Activated T-helper 17 cell treated with anti-CD3 and anti-CD28 coated beads, Interleukin-2, amount 50 U/mL, for 72 hours (primary cell): Measurements from ENCODE around the gene OTUD4. TPM values are rescaled to one million over a fixed set of nuclear protein-coding genes. Genes with fewer than 3 reads are reported as not detected.
"Not testable (repeated sequence)": the region's sequence is repeated elsewhere in the genome, so short reads cannot be mapped to it uniquely, and the experiment has no call there.

ENCODE experiments used
- ATAC-seq: fragments of 150-1000 bp; cut with Tn5 transposase; replicated peaks from 2 replicates; pipeline ENCODE4 v1.10.0; 2021; ENCODE audit warnings: mild to moderate bottlenecking, moderate library complexity
- H3K27ac Mint-ChIP-seq: one replicate; pipeline ENCODE4 v1.8.0; 2022; ENCODE audit warnings: mixed read lengths
- H3K27me3 Mint-ChIP-seq: one replicate; pipeline ENCODE4 v1.8.0; 2022; ENCODE audit warnings: mixed read lengths
- H3K36me3 Mint-ChIP-seq: one replicate; pipeline ENCODE4 v1.8.0; 2022; ENCODE audit warnings: low read depth, mild to moderate bottlenecking, mixed read lengths
- H3K4me1 Mint-ChIP-seq: one replicate; pipeline ENCODE4 v1.8.0; 2022; ENCODE audit warnings: mixed read lengths
- H3K4me3 Mint-ChIP-seq: one replicate; pipeline ENCODE4 v1.8.0; 2022; ENCODE audit warnings: mild to moderate bottlenecking, mixed read lengths
- H3K9me3 Mint-ChIP-seq: one replicate; pipeline ENCODE4 v1.8.0; 2022; ENCODE audit warnings: mixed read lengths
- total RNA-seq, 2 donors: library from RNA; stranded (reverse); gene quantifications; one replicate each; pipeline ENCODE4 v1.2.3, GENCODE V29; 2022

The OTUD4 gene, protein sequence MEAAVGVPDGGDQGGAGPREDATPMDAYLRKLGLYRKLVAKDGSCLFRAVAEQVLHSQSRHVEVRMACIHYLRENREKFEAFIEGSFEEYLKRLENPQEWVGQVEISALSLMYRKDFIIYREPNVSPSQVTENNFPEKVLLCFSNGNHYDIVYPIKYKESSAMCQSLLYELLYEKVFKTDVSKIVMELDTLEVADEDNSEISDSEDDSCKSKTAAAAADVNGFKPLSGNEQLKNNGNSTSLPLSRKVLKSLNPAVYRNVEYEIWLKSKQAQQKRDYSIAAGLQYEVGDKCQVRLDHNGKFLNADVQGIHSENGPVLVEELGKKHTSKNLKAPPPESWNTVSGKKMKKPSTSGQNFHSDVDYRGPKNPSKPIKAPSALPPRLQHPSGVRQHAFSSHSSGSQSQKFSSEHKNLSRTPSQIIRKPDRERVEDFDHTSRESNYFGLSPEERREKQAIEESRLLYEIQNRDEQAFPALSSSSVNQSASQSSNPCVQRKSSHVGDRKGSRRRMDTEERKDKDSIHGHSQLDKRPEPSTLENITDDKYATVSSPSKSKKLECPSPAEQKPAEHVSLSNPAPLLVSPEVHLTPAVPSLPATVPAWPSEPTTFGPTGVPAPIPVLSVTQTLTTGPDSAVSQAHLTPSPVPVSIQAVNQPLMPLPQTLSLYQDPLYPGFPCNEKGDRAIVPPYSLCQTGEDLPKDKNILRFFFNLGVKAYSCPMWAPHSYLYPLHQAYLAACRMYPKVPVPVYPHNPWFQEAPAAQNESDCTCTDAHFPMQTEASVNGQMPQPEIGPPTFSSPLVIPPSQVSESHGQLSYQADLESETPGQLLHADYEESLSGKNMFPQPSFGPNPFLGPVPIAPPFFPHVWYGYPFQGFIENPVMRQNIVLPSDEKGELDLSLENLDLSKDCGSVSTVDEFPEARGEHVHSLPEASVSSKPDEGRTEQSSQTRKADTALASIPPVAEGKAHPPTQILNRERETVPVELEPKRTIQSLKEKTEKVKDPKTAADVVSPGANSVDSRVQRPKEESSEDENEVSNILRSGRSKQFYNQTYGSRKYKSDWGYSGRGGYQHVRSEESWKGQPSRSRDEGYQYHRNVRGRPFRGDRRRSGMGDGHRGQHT
- 10 to 100 TPM; 50.8 to 71.4 TPM for total RNA-seq

DNA sequence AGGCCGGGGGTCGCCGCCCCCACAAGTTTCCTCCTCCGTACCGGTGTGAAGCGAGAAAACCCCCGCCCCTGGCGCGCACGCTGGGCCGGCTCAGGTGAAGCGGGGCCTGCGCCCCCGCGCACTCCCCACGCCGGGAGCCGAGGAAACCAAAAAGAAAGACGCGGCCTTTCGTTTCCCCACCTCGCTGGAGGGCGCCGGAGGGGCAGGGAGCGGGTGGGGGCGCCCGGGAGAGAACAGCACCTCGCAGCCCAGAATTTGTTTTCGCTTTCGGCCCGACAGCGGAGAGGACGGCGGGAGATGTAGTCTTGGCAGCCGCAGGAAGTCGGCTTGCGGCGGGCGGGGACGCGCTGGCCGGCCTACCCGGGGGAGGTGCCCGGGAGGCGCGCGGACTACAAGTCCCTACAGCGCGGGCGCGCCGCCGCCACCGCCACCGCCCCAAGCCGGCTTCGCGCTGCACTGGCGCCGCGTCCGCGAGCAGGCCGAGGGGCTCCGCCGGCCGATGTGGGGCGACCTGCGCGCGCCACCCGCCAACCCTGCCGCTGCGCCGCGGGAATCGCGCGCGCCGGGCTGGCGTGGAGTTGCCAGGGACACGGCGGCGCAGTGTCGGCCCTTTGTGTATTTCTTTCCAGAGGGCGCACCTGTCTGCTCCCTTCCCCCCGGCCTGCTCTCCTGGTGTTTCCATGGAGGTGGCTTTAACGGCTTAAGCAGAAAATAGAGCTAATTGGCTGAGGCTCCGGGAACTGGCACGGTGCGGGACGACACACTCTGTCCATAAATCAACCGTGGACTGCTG is at the start of gene OTUD4:
Gene OTUD4 (minus strand): TSS at position 292 of the 793 bp plus-strand sequence. CDS start 616 bp downstream, outside the sequence.
- H3K4me1 Mint-ChIP-seq = peaks cover 13% of the 10 kb centered on the region
- no peaks in the 10 kb centered on the region for H3K27me3 Mint-ChIP-seq
- peaks cover 33% of the 10 kb centered on the region for H3K36me3 Mint-ChIP-seq
- peak; percentile 83 for ATAC-seq
- no peaks in the 10 kb centered on the region for H3K9me3 Mint-ChIP-seq
- H3K4me3 Mint-ChIP-seq = peak within 1 kb of the TSS; percentile 94
- H3K27ac Mint-ChIP-seq = peak within 1 kb of the TSS; percentile 90

GRCh38 chr4:145223228-145223627 is 42.8 kb upstream of the OTUD4 start:
- ATAC-seq, H3K36me3 Mint-ChIP-seq, H3K4me1 Mint-ChIP-seq, H3K9me3 Mint-ChIP-seq, H3K4me3 Mint-ChIP-seq, H3K27ac Mint-ChIP-seq: not testable (repeated sequence)
- peaks cover 11% of the 10 kb centered on the region for H3K27me3 Mint-ChIP-seq

GRCh38 chr4:145221529-145221928 is 41.1 kb upstream of the OTUD4 start:
- H3K27ac Mint-ChIP-seq, H3K36me3 Mint-ChIP-seq, H3K27me3 Mint-ChIP-seq, H3K4me1 Mint-ChIP-seq, H3K9me3 Mint-ChIP-seq, ATAC-seq, H3K4me3 Mint-ChIP-seq: not testable (repeated sequence)

- Mint-ChIP-seq H3K36me3 (no peaks in the 10 kb centered on the region), H3K4me3 (no peak overlapping the region), H3K27me3 (peaks cover 7% of the 10 kb centered on the region), H3K27ac (no peak overlapping the region), H3K9me3 (no peaks in the 10 kb centered on the region), H3K4me1 (no peaks in the 10 kb centered on the region)
- no peak for ATAC-seq
Observed at GRCh38 chr4:145219090-145219489, 38.7 kb upstream of the OTUD4 start.

DNA sequence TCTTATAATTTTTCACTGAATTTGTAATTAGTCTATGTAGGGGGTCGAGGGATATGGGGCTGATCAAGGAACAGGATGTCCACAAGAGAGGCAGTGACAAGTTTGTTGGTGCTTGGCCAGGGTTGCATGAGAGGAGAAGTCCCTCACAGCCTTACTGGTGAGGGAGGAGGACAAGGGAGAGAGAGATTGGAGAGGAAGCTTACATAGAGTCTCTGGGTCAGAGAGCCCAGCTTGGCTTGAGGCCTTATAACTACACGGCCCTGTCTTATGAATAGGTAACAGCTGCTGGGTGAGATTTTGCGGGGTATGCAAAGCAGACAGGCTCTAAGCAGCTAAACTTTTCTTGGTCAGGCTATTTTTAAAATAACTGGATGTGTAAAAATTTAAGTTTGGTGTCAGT is 37.9 kb upstream of the OTUD4 start:
- H3K27ac Mint-ChIP-seq = no peak overlapping the region
- H3K9me3 Mint-ChIP-seq = no peaks in the 10 kb centered on the region
- no peaks in the 10 kb centered on the region for H3K4me1 Mint-ChIP-seq
- ATAC-seq = no peak
- H3K27me3 Mint-ChIP-seq = peaks cover 5% of the 10 kb centered on the region
- no peaks in the 10 kb centered on the region for H3K36me3 Mint-ChIP-seq
- H3K4me3 Mint-ChIP-seq = no peak overlapping the region

- Mint-ChIP-seq H3K9me3 (no peaks in the 10 kb centered on the region), H3K4me1 (no peaks in the 10 kb centered on the region), H3K27me3 (peaks cover 6% of the 10 kb centered on the region), H3K4me3 (no peak overlapping the region), H3K36me3 (no peaks in the 10 kb centered on the region), H3K27ac (no peak overlapping the region)
- ATAC-seq = no peak
Observed at GRCh38 chr4:145217349-145217748, 37.0 kb upstream of the OTUD4 start.

- Mint-ChIP-seq H3K9me3 (no peaks in the 10 kb centered on the region), H3K4me1 (no peaks in the 10 kb centered on the region), H3K36me3 (no peaks in the 10 kb centered on the region)
Observed at GRCh38 chr4:145216535-145216934, 36.1 kb upstream of the OTUD4 start.

GRCh38 chr4:145213245-145213644 is 32.9 kb upstream of the OTUD4 start:
- no peak overlapping the region for H3K4me3 Mint-ChIP-seq
- H3K27me3 Mint-ChIP-seq = peaks cover 3% of the 10 kb centered on the region
- no peaks in the 10 kb centered on the region for H3K4me1 Mint-ChIP-seq
- H3K36me3 Mint-ChIP-seq = no peaks in the 10 kb centered on the region
- no peaks in the 10 kb centered on the region for H3K9me3 Mint-ChIP-seq
- ATAC-seq = peak; percentile 87
- H3K27ac Mint-ChIP-seq = peak overlapping the region; percentile 62

More at GRCh38 chr4:145216535-145216934, 36.1 kb upstream of the OTUD4 start:
- Mint-ChIP-seq H3K4me3 (no peak overlapping the region), H3K27ac (no peak overlapping the region), H3K27me3 (peaks cover 6% of the 10 kb centered on the region)
- ATAC-seq = no peak

DNA sequence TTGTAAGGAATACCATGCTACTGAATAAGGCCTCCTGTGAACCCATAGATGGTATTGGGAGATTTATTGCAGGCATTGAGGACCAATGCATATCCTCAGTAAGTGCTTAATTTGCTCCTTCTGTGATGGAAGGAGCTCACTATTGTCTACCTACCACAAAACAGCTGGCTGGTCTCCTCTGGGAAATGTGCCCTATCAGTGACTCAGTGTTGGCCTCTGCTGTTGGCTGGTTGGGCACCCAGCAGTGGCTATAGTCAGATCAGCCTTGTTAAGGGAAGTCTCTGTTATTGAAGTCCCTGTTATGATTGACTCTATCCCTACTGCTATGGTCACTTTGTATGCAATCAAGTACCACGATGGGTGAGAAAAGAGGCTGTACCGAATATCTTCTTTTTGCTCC is 27.5 kb upstream of the OTUD4 start:
- no peak overlapping the region for H3K4me3 Mint-ChIP-seq
- no peaks in the 10 kb centered on the region for H3K27me3 Mint-ChIP-seq
- ATAC-seq = no peak
- H3K27ac Mint-ChIP-seq = no peak overlapping the region
- no peaks in the 10 kb centered on the region for H3K9me3 Mint-ChIP-seq
- H3K4me1 Mint-ChIP-seq = no peaks in the 10 kb centered on the region
- no peaks in the 10 kb centered on the region for H3K36me3 Mint-ChIP-seq

DNA sequence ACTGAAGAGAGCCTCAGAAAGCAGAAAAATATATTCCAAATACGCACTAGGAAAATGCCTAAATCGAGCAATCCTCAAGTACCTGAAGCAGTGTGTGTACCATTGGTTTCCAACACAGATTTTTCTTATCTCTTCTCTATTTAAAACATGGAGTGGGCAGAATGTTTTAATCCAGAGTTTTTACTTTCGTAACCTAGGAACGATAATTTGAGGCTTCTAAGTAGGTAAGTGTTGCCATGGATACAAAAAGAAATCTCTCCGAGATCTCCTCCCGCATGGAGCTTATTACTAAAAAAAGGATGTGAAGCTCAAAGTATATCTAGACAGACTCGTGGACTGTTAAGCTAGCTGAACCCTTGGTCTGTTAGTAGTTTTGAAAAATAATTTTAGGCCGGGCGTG is 23.0 kb upstream of the OTUD4 start:
- Mint-ChIP-seq H3K27ac (no peak overlapping the region), H3K36me3 (no peaks in the 10 kb centered on the region), H3K27me3 (peaks cover 6% of the 10 kb centered on the region), H3K9me3 (no peaks in the 10 kb centered on the region), H3K4me3 (no peak overlapping the region), H3K4me1 (no peaks in the 10 kb centered on the region)
- no peak for ATAC-seq

DNA sequence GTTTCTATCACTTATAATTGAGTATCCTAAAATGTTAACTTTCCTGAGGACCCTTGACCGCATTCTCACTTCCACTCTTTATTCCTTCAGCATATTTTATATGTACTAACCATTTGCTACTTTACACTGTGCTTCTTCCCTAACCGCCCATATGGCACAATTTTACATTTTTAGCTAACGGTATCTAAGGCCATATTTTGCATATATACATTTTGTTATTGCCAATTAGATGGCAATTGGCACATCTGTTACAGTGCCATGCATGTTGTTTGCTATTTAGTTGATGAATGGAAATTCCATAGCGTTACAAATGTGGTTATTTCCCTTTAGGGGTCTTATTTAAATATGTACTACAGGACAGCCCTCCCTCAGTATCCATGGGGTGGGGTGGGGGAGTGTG is 20.0 kb upstream of the OTUD4 start:
- no peaks in the 10 kb centered on the region for H3K4me1 Mint-ChIP-seq
- no peak overlapping the region for H3K4me3 Mint-ChIP-seq
- no peaks in the 10 kb centered on the region for H3K36me3 Mint-ChIP-seq
- H3K9me3 Mint-ChIP-seq = no peaks in the 10 kb centered on the region
- ATAC-seq = no peak
- peaks cover 10% of the 10 kb centered on the region for H3K27me3 Mint-ChIP-seq
- H3K27ac Mint-ChIP-seq = no peak overlapping the region

- H3K4me1 Mint-ChIP-seq = no peaks in the 10 kb centered on the region
Observed at GRCh38 chr4:145199051-145199716, 18.8 kb upstream of the OTUD4 start.

DNA sequence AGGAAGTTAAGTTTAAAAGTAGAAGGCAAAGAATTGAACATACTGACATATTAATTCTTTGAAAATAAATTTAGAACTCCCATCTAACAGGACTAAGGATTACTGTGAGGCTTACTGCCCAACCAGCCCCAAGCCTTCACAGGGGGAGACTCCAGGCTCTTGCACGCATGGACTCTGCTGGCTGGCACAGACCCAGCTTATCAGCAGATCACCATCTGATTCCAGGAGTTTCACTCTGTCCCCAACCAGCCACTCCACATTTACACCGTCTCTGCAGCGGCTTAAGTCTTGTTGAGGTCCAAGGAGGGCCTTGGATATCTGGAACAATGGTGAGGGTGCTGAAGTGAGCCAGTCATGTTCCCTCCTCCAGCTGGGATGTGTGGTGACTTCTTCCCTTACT is 16.4 kb upstream of the OTUD4 start:
- Mint-ChIP-seq H3K36me3 (no peaks in the 10 kb centered on the region), H3K4me1 (no peaks in the 10 kb centered on the region), H3K27me3 (peaks cover 14% of the 10 kb centered on the region), H3K27ac (no peak overlapping the region), H3K9me3 (no peaks in the 10 kb centered on the region), H3K4me3 (no peak overlapping the region)
- no peak for ATAC-seq

More at GRCh38 chr4:145199051-145199716, 18.8 kb upstream of the OTUD4 start:
- no peak for ATAC-seq
- H3K4me3 Mint-ChIP-seq = no peak overlapping the region
- H3K27me3 Mint-ChIP-seq = peaks cover 12% of the 10 kb centered on the region
- H3K9me3 Mint-ChIP-seq = no peaks in the 10 kb centered on the region
- H3K36me3 Mint-ChIP-seq = no peaks in the 10 kb centered on the region
- no peak overlapping the region for H3K27ac Mint-ChIP-seq
